HL-60/S4 (cell line): ENCODE measurements around the gene PHAX.
"Not testable (repeated sequence)": the region's sequence is repeated elsewhere in the genome, so short reads cannot be mapped to it uniquely, and the experiment has no call there.

Source experiments
- in situ Hi-C: fragments of 300-500 bp; cut with MboI; formaldehyde crosslinking; loops from 2 replicates; pipeline ENCODE4 v1.14.3; 2022; ENCODE audit warnings: low sequenced_read_pairs

The PHAX gene

GRCh38 chr5:126600631-126601511, at the start of gene PHAX:
PHAX (plus strand) TSS chr5:126600947; CDS start chr5:126600963, 16 bp downstream.
- in situ Hi-C loops, result no loop called here

GRCh38 chr5:126552614-126553013, 48.1 kb upstream of the PHAX start:
- in situ Hi-C loops, result no loop called here

- in situ Hi-C loops, result not testable (repeated sequence)
Measured at GRCh38 chr5:126555101-126555500, 45.6 kb upstream of the PHAX start.

GRCh38 chr5:126561908-126562307, 38.8 kb upstream of the PHAX start:
- in situ Hi-C loops, result no loop called here

GRCh38 chr5:126562823-126563222, 37.9 kb upstream of the PHAX start:
- in situ Hi-C loops, result no loop called here

GRCh38 chr5:126568206-126568755, 32.5 kb upstream of the PHAX start:
- in situ Hi-C loops, result no loop called here

GRCh38 chr5:126575644-126576043, 25.1 kb upstream of the PHAX start:
- in situ Hi-C loops, result no loop called here

GRCh38 chr5:126576974-126577373, 23.8 kb upstream of the PHAX start:
- in situ Hi-C loops, result no loop called here

GRCh38 chr5:126577415-126577814, 23.3 kb upstream of the PHAX start:
- in situ Hi-C loops, result no loop called here

GRCh38 chr5:126579716-126580115, 21.0 kb upstream of the PHAX start:
- in situ Hi-C loops, result no loop called here

- in situ Hi-C loops, result no loop called here
Measured at GRCh38 chr5:126583761-126584160, 17.0 kb upstream of the PHAX start.

GRCh38 chr5:126587551-126588390, 13.0 kb upstream of the PHAX start:
- in situ Hi-C loops, result no loop called here

GRCh38 chr5:126589536-126590297, 11.0 kb upstream of the PHAX start:
- in situ Hi-C loops, result no loop called here

- in situ Hi-C loops, result no loop called here
Measured at GRCh38 chr5:126591549-126591948, 9.2 kb upstream of the PHAX start.

GRCh38 chr5:126594748-126595485, 5.8 kb upstream of the PHAX start, which contains the start of gene ALDH7A1:
ALDH7A1 (minus strand) TSS chr5:126595219; CDS start chr5:126595198, 21 bp downstream.
- in situ Hi-C loops, result no loop called here

- in situ Hi-C loops, result no loop called here
Measured at GRCh38 chr5:126595486-126596083, 5.2 kb upstream of the PHAX start.

- in situ Hi-C loops, result no loop called here
Measured at GRCh38 chr5:126597156-126597555, 3.6 kb upstream of the PHAX start.

- in situ Hi-C loops, result no loop called here
Measured at GRCh38 chr5:126599499-126599898, 1.2 kb upstream of the PHAX start.

- in situ Hi-C loops, result not testable (repeated sequence)
Measured at GRCh38 chr5:126599971-126600630, 646 bp upstream of the PHAX start.
